Measurements from ENCODE around the gene GALNT12. TPM values are rescaled to one million over a fixed set of nuclear protein-coding genes. Genes with fewer than 3 reads are reported as not detected.

GALNT12 gene
- total RNA-seq, 4 donors from 2014 or later = 18.9 to 58.6 (median 36.5) TPM

DNA sequence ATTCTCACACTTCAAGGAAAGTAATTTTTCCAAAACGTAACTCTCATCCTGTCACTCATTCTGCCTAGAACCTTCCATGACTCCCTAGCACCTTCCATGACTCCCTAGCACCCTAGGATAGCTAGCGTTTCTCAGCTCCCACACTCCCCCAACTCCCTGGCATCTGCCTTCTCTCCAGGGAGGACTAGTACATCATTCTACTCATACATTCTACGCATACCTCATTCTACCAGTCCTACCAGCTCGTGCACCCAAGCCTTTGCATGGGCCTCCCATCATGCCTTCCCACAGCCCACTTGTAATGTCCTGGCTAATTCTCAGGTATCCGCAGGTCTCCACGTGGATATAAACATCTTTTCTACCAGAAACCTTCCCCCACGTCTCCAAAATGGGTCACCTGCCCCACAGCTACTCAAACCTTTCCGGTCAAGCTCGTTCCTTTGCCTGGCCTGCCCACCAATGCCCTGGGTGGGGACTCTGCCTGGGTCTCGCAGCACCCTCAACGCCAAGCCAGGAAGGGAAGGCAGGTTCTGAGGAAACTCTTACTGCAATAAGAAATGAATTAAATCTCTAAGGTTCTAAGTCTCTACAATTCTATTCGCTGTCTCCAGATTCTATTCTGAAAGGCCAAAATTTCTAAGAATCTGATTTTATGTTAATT is 12.0 kb upstream of the GALNT12 start:
- intact Hi-C loops (cut with DNase I) = no loop called here
- peak; percentile 40 to 42 for DNase-seq
- WGBS, 2 donors = 33 to 46% methylated on average over 12 of the region's 12 CpGs

GRCh38 chr9:98795970-98796363 is 11.5 kb upstream of the GALNT12 start:
- Histone ChIP-seq H3K4me1 (peaks cover 36 to 46% of the 10 kb centered on the region in 2 donors), H3K4me3 (replicated peaks in 1 of 3) (peak overlapping the region in 2 of 3 donors; percentile 54 to 71), H3K27ac (peak overlapping the region; percentile 37 to 81 (median 71)), H3K9me3 (no peaks in the 10 kb centered on the region), H3K27me3 (no peaks in the 10 kb centered on the region), H3K36me3 (no peaks in the 10 kb centered on the region)
- TF ChIP-seq POLR2A (IDR thresholded peaks at IDR 0.05) = no peak
- no peak for TF ChIP-seq CTCF (IDR thresholded peaks at IDR 0.05)
- 0% methylated on average over 14 to 30 of the region's 48 CpGs for WGBS, 2 donors
- intact Hi-C loops (cut with DNase I) = no loop called here
- peak; percentile 60 to 62 for DNase-seq

More for the DNA sequence above, 12.0 kb upstream of the GALNT12 start:
- peak overlapping the region in 2 of 3 donors; percentile 54 to 71 for H3K4me3 ChIP-seq (replicated peaks in 1 of 3)
- peak overlapping the region; percentile 37 to 81 (median 71) for H3K27ac ChIP-seq
- H3K27me3 ChIP-seq = no peaks in the 10 kb centered on the region
- no peaks in the 10 kb centered on the region for H3K9me3 ChIP-seq
- TF ChIP-seq POLR2A (IDR thresholded peaks at IDR 0.05) (no peak), CTCF (IDR thresholded peaks at IDR 0.05) (no peak)
- H3K36me3 ChIP-seq = no peaks in the 10 kb centered on the region
- peaks cover 42 to 47% of the 10 kb centered on the region in 2 donors for H3K4me1 ChIP-seq

GRCh38 chr9:98796364-98797101 is 10.9 kb upstream of the GALNT12 start, which contains the start of gene ANKS6:
ANKS6 (minus strand) TSS chr9:98796555; CDS start chr9:98796491, 64 bp downstream.
- H3K4me3 ChIP-seq (replicated peaks in 1 of 3) = peak within 1 kb of the TSS in 2 of 3 donors; percentile 54 to 71
- intact Hi-C loops (cut with DNase I) = no loop called here

DNA sequence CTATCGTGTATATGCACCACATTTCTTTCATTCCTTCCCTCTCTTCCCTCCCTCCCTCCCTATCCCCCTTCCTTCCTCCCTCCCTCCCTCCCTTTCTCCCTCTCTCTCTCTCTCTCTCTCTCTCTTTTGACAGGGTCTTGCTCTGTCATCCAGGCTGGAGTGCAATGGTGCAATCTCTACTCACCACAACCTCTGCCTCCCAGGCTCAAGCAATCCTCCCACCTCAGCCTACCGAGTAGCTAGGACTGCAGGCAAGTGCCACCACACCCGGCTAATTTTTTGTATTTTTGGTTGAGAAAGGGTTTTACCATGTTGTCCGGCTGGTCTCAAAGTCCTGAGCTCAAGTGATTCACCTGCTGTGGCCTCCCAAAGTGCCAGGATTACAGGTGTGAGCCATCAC is 10.0 kb upstream of the GALNT12 start:
- no peaks in the 10 kb centered on the region for H3K36me3 ChIP-seq
- H3K27me3 ChIP-seq = no peaks in the 10 kb centered on the region
- intact Hi-C loops (cut with DNase I) = no loop called here
- H3K4me3 ChIP-seq (replicated peaks in 1 of 3) = no peak overlapping the region
- no peak overlapping the region for H3K27ac ChIP-seq
- H3K4me1 ChIP-seq = peaks cover 21 to 32% of the 10 kb centered on the region in 2 donors
- H3K9me3 ChIP-seq = no peaks in the 10 kb centered on the region
- 89 to 97% methylated on average over 4 of the region's 4 CpGs for WGBS, 2 donors
- TF ChIP-seq POLR2A (IDR thresholded peaks at IDR 0.05) (no peak), CTCF (IDR thresholded peaks at IDR 0.05) (no peak)
- no peak for DNase-seq

More at GRCh38 chr9:98796364-98797101, 10.9 kb upstream of the GALNT12 start, which contains the start of gene ANKS6:
- TF ChIP-seq CTCF (IDR thresholded peaks at IDR 0.05) = peak in 3 of 6 experiments; percentile 77 to 87 (median 79)
- TF ChIP-seq POLR2A (IDR thresholded peaks at IDR 0.05) = peak; percentile 40 to 89
- H3K36me3 ChIP-seq = no peaks in the 10 kb centered on the region
- peak within 1 kb of the TSS; percentile 82 to 95 (median 87) for H3K27ac ChIP-seq
- no peaks in the 10 kb centered on the region for H3K9me3 ChIP-seq
- 27 to 39% methylated on average over 11 to 16 of the region's 86 CpGs for WGBS, 2 donors
- H3K4me1 ChIP-seq = peaks cover 31 to 40% of the 10 kb centered on the region in 2 donors
- no peaks in the 10 kb centered on the region for H3K27me3 ChIP-seq
- DNase-seq = peak; percentile 79 to 86

All from thyroid gland (tissue), 4 donors.